ENCODE measurements around the gene DNAH2. TPM values are rescaled to one million over a fixed set of nuclear protein-coding genes. Genes with fewer than 3 reads are reported as not detected.

The DNAH2 gene
- total and polyA plus RNA-seq, 2 of the 13 experiments (the other 11 are each of a cell fraction or from before 2014, with no cell fraction given): not detected

- TF ChIP-seq ZNF775 (CRISPR knock-in tag; IDR thresholded peaks at IDR 0.05; ENCODE audit: borderline replicate concordance) (no peak), LBX2 (CRISPR knock-in tag; IDR thresholded peaks at IDR 0.05; ENCODE audit: borderline replicate concordance) (no peak; the same call in 1 of the 2 replicates), ZNF720 (CRISPR knock-in tag; IDR thresholded peaks at IDR 0.05) (no peak), POLR2G (IDR thresholded peaks at IDR 0.05; ENCODE audit: low read depth, low read length) (peak; percentile 54; the same call in 1 of the 2 replicates), IKZF1 (IDR thresholded peaks at IDR 0.05) (no peak), SNAPC4 (CRISPR knock-in tag; IDR thresholded peaks at IDR 0.05) (no peak), ATF7-NPFF (CRISPR knock-in tag; IDR thresholded peaks at IDR 0.05; ENCODE audit: low read depth) (no peak), SCMH1 (CRISPR knock-in tag; IDR thresholded peaks at IDR 0.05; ENCODE audit: borderline replicate concordance) (no peak), TBP (CRISPR knock-in tag; IDR thresholded peaks at IDR 0.05) (no peak), CREBL2 (CRISPR knock-in tag; IDR thresholded peaks at IDR 0.05; ENCODE audit: borderline replicate concordance) (no peak)
Observed at GRCh38 chr17:7844292-7845154, 127.0 kb downstream of the DNAH2 start (continued).
